Mesenchymal stem cell (in vitro differentiated cells and primary cell): Measurements from ENCODE around the gene DYNLL2.
"Not testable (repeated sequence)": the region's sequence is repeated elsewhere in the genome, so short reads cannot be mapped to it uniquely, and the experiment has no call there.

Experiments
- DNase-seq: peaks from one replicate; pipeline ENCODE4 v3.0.0-alpha.2; 2013
- H2AFZ ChIP-seq: one replicate; pipeline ENCODE4 v1.6.1; 2013; ENCODE audit warnings: low read depth, mild to moderate bottlenecking, control low read depth, inconsistent platforms, low read length, moderate library complexity
- H2AK5ac ChIP-seq: 2 replicates; pipeline ENCODE4 v1.6.1; 2013; ENCODE audit warnings: low read length, moderate library complexity, mild to moderate bottlenecking, inconsistent platforms; ENCODE audit not compliant: severe bottlenecking
- H2BK120ac ChIP-seq: one replicate; pipeline ENCODE4 v1.6.1; 2013; ENCODE audit warnings: low read depth, mild to moderate bottlenecking, inconsistent platforms, low read length, moderate library complexity
- H2BK12ac ChIP-seq, 2 experiments: one replicate each; pipeline ENCODE4 v1.6.1; 2013; ENCODE audit warnings: inconsistent platforms in 2 of 2, low read length in 2 of 2, mild to moderate bottlenecking in 2 of 2, moderate library complexity in 2 of 2, control low read depth in 1 of 2
- H2BK15ac ChIP-seq: one replicate; pipeline ENCODE4 v1.6.1; 2013; ENCODE audit warnings: mild to moderate bottlenecking, low read depth, inconsistent platforms; ENCODE audit not compliant: poor library complexity, severe bottlenecking
- H2BK5ac ChIP-seq: 2 replicates; pipeline ENCODE4 v1.6.1; 2013; ENCODE audit warnings: low read depth, mild to moderate bottlenecking, low read length, control low read depth, inconsistent platforms; ENCODE audit not compliant: poor library complexity, severe bottlenecking
- H3K14ac ChIP-seq, 2 experiments: one replicate each; pipeline ENCODE4 v1.6.1; 2013; ENCODE audit warnings: inconsistent platforms in 2 of 2, low read length in 2 of 2, control low read depth in 1 of 2, mild to moderate bottlenecking in 1 of 2, moderate library complexity in 1 of 2
- H3K18ac ChIP-seq, 2 experiments: one replicate each; pipeline ENCODE4 v1.6.1; 2013; ENCODE audit warnings: inconsistent platforms in 2 of 2, low read length in 2 of 2, control low read depth in 1 of 2, low read depth in 1 of 2, mild to moderate bottlenecking in 1 of 2
- H3K23ac ChIP-seq, 2 experiments: one replicate each; pipeline ENCODE4 v1.6.1; 2013; ENCODE audit warnings: inconsistent platforms in 2 of 2, low read length in 2 of 2, mild to moderate bottlenecking in 2 of 2, moderate library complexity in 2 of 2, control low read depth in 1 of 2
- H3K27ac ChIP-seq: 2 replicates; pipeline ENCODE4 v1.5.1; 2013; ENCODE audit warnings: mild to moderate bottlenecking, moderate library complexity, low read length, control low read depth, inconsistent platforms; ENCODE audit not compliant: poor library complexity, severe bottlenecking
- H3K27me3 ChIP-seq, 2 experiments: 2 replicates each; pipeline versions ENCODE4 v1.6.1 to v1.7.0; 2013; ENCODE audit warnings: low read length in 2 of 2, mild to moderate bottlenecking in 2 of 2, moderate library complexity in 2 of 2, control low read depth in 1 of 2, inconsistent platforms in 1 of 2; ENCODE audit not compliant: control insufficient read depth in 1 of 2, insufficient read depth in 1 of 2
- H3K36me3 ChIP-seq, 2 experiments: 2 replicates each; pipeline versions ENCODE4 v1.6.1 to v1.7.0; 2013; ENCODE audit warnings: low read length in 2 of 2, control low read depth in 1 of 2, inconsistent platforms in 1 of 2, low read depth in 1 of 2, mild to moderate bottlenecking in 1 of 2; ENCODE audit not compliant: insufficient read depth in 2 of 2, control insufficient read depth in 1 of 2
- H3K4ac ChIP-seq, 2 experiments: one replicate each; pipeline ENCODE4 v1.6.1; 2013; ENCODE audit warnings: inconsistent platforms in 2 of 2, low read length in 2 of 2, mild to moderate bottlenecking in 2 of 2, moderate library complexity in 2 of 2, control low read depth in 1 of 2, low read depth in 1 of 2
- H3K4me1 ChIP-seq: 2 replicates; pipeline ENCODE4 v1.6.1; 2013; ENCODE audit warnings: low read depth, low read length, control low read depth; ENCODE audit not compliant: control insufficient read depth, insufficient read depth
- H3K4me2 ChIP-seq: 2 replicates; pipeline ENCODE4 v1.6.1; 2013; ENCODE audit warnings: low read length, mild to moderate bottlenecking, inconsistent platforms; ENCODE audit not compliant: poor library complexity, severe bottlenecking
- H3K4me3 ChIP-seq, 2 experiments: 2 replicates each; pipeline versions ENCODE4 v1.5.1 to v1.7.0; 2013; ENCODE audit warnings: low read length in 2 of 2, mild to moderate bottlenecking in 2 of 2, control low read depth in 1 of 2, low read depth in 1 of 2; ENCODE audit not compliant: insufficient read depth in 1 of 2
- H3K79me1 ChIP-seq: replicated peaks from 2 replicates; pipeline ENCODE4 v1.6.1; 2013; ENCODE audit warnings: mild to moderate bottlenecking, control low read depth, low read length, inconsistent platforms; ENCODE audit not compliant: poor library complexity, severe bottlenecking
- H3K9ac ChIP-seq: 2 replicates; pipeline ENCODE4 v1.7.0; 2013; ENCODE audit warnings: mild to moderate bottlenecking, low read length, moderate library complexity
- H3K9me3 ChIP-seq: 2 replicates; pipeline ENCODE4 v1.7.0; 2013; ENCODE audit warnings: mild to moderate bottlenecking, low read length; ENCODE audit not compliant: control insufficient read depth
- H4K8ac ChIP-seq: one replicate; pipeline ENCODE4 v1.6.1; 2013; ENCODE audit warnings: inconsistent platforms, mild to moderate bottlenecking, low read length, moderate library complexity
- H4K91ac ChIP-seq: one replicate; pipeline ENCODE4 v1.6.1; 2013; ENCODE audit warnings: mild to moderate bottlenecking, low read length, inconsistent platforms
- WGBS: methylation state at CpG from one replicate; pipeline ENCODE4 v1.1.7; 2013; ENCODE audit warnings: mixed read lengths; 5-methylcytosine and 5-hydroxymethylcytosine counted together

Gene DYNLL2

DNA sequence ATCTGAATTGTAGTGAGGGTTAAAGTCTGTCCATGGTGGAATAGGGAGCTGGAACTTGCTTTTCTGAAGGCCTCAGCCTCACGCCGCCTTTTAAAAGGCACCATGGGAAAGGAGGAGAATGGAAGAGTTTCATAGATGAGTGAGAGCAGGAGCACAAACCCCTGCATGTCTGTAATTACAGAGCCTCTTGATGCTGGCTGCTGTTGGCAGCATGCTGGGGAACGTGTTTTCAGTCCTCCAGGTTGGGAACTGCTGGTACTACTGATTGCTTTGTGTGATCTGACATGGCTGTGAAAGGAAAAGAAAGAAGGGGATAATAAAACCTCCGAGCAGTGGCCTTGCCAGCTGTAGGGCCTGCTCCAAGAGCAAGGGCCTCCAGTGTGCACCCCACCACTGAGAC is 16.8 kb upstream of the DYNLL2 start:
- Histone ChIP-seq H2BK120ac (no peak overlapping the region), H3K4me1 (no peaks in the 10 kb centered on the region), H3K9me3 (no peaks in the 10 kb centered on the region), H3K18ac (no peak overlapping the region), H3K4me3 (no peak overlapping the region), H3K79me1 (no peaks in the 10 kb centered on the region), H2AK5ac (no peak overlapping the region), H2BK15ac (no peak overlapping the region), H3K23ac (no peak overlapping the region), H2BK5ac (no peak overlapping the region), H3K14ac (no peak overlapping the region), H3K4ac (no peak overlapping the region), H2BK12ac (no peak overlapping the region), H3K36me3 (no peaks in the 10 kb centered on the region), H2AFZ (no peak overlapping the region), H4K91ac (no peak overlapping the region), H3K4me2 (no peak overlapping the region), H3K27ac (no peak overlapping the region), H4K8ac (no peak overlapping the region), H3K27me3 (peaks cover 48 to 52% of the 10 kb centered on the region in 2 experiments), H3K9ac (no peak overlapping the region)
- 49% methylated on average over 4 of the region's 4 CpGs for WGBS
- DNase-seq = no peak

DNA sequence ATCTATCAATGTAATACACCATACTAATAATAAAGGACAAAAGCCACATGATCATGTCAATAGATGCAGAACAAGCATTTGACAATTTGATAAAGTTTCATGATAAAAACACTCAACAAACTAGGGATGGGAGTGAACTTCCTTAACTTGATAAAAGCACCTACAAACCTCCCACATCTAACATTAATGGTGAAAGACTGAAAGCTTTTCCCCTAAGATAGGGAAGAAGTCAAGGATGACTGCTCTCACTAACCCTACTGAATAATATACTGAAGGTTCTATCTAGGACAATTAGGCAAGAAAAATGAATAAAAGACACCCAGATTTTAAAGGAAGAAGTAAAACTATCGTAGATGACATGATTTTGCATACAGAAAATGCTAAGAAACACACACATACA is 10.4 kb upstream of the DYNLL2 start:
- Histone ChIP-seq H3K36me3 (no peaks in the 10 kb centered on the region), H3K18ac (no peak overlapping the region), H2AK5ac (no peak overlapping the region), H3K79me1 (no peaks in the 10 kb centered on the region), H2BK12ac (no peak overlapping the region), H3K23ac (no peak overlapping the region), H3K27me3 (peaks cover 26 to 62% of the 10 kb centered on the region in 2 experiments), H3K4ac (no peak overlapping the region), H3K9ac (no peak overlapping the region), H3K4me1 (no peaks in the 10 kb centered on the region), H3K4me2 (no peak overlapping the region), H3K9me3 (no peaks in the 10 kb centered on the region), H2BK15ac (no peak overlapping the region), H2AFZ (no peak overlapping the region), H3K14ac (no peak overlapping the region), H4K8ac (no peak overlapping the region), H4K91ac (no peak overlapping the region), H2BK120ac (no peak overlapping the region), H2BK5ac (no peak overlapping the region), H3K27ac (no peak overlapping the region), H3K4me3 (no peak overlapping the region)
- WGBS = no CpG with 5 or more reads among the region's 1 CpG
- no peak for DNase-seq

GRCh38 chr17:58073266-58073665 is 10.0 kb upstream of the DYNLL2 start:
- not testable (repeated sequence) for H3K36me3 ChIP-seq, H2BK120ac ChIP-seq, H3K79me1 ChIP-seq, H3K14ac ChIP-seq, H2BK12ac ChIP-seq, H3K9ac ChIP-seq, H3K4me3 ChIP-seq, H3K4me2 ChIP-seq, H2AK5ac ChIP-seq, H3K23ac ChIP-seq, H3K9me3 ChIP-seq, H2BK15ac ChIP-seq, H3K4ac ChIP-seq, H3K18ac ChIP-seq, H2AFZ ChIP-seq, H4K91ac ChIP-seq, H4K8ac ChIP-seq, H2BK5ac ChIP-seq, H3K27ac ChIP-seq, DNase-seq, H3K4me1 ChIP-seq
- peaks cover 24 to 62% of the 10 kb centered on the region in 2 experiments for H3K27me3 ChIP-seq
- WGBS = no CpG with 5 or more reads among the region's 7 CpGs

DNA sequence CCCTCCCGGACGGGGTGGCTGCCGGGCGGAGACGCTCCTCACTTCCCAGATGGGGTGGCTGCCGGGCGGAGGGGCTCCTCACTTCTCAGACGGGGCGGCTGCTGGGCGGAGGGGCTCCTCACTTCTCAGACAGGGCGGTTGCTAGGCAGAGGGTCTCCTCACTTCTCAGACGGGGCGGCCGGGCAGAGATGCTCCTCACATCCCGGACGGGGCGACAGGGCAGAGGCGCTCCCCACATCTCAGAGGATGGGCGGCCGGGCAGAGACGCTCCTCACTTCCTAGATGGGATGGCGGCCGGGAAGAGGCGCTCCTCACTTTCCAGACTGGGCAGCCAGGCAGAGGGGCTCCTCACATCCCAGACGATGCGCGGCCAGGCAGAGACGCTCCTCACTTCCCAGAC is 8.8 kb upstream of the DYNLL2 start:
- H2BK15ac ChIP-seq, H3K18ac ChIP-seq, H2BK12ac ChIP-seq, H4K91ac ChIP-seq, H3K4me2 ChIP-seq, H3K36me3 ChIP-seq, H2BK120ac ChIP-seq, H3K4me3 ChIP-seq, H3K14ac ChIP-seq, DNase-seq, H3K23ac ChIP-seq, H2BK5ac ChIP-seq, H3K4ac ChIP-seq, H2AK5ac ChIP-seq, H3K9me3 ChIP-seq, H4K8ac ChIP-seq, H3K79me1 ChIP-seq, H3K27ac ChIP-seq, H3K9ac ChIP-seq, H3K4me1 ChIP-seq, H2AFZ ChIP-seq: not testable (repeated sequence)
- WGBS = 96% methylated on average over 4 of the region's 28 CpGs
- peaks cover 25 to 65% of the 10 kb centered on the region in 2 experiments for H3K27me3 ChIP-seq
